Stimulated activated CD4-positive, alpha-beta T cell treated with anti-CD3 and anti-CD28 coated beads, Interleukin-1b, Interleukin-23, amount 100 ng/mL, for 24 hours (primary cell): ENCODE measurements around the gene DKK2.

Experiments
- DNase-seq, 4 experiments: peaks; one replicate each; pipeline ENCODE4 v3.0.0-alpha.2; 2020; ENCODE audit warnings: low read depth in 4 of 4, low spot score in 1 of 4

DKK2 gene

GRCh38 chr4:107017443-107018343, 18.4 kb downstream of the DKK2 start:
- DNase-seq = no peak

GRCh38 chr4:107011312-107011711, 24.8 kb downstream of the DKK2 start:
- DNase-seq = no peak

- no peak for DNase-seq
Observed at GRCh38 chr4:107009196-107009968, 26.7 kb downstream of the DKK2 start.

DNA sequence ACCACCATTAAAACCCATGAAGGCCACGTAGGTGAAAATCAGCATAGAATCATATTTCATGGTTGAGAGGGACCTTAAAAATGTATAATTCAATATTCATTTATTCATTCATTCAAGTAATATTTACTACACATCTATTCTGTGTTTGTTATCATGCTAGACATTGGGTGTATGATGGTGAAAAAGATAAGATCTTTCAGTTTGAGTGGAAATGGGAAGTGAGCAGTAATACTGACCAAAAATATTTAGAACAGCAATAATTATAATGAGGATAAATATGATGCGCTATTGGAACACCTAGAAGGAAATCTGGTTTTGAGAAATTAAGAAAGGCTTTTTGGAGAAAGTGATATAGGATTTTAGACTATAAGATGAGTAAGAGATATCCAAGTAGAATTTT, 28.0 kb downstream of the DKK2 start:
- DNase-seq = no peak

DNA sequence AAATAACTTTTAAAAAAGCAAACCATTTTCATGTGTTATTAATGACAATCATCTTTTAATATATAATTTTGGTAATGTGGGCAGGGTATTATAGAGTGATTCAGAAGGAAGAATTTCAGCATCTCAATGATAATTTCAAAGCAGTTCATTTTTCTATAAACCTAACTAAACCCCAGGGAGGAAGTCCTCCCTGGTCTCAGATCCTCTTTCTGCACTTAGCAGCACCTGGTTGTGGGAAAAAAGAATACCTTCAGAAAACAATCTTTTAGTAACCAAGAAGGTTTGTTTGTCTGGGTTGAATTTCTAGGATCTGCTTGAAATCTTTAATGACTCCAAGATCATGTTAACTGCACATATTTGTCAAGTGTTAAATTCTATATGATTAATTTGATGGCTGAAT, 29.9 kb downstream of the DKK2 start:
- no peak for DNase-seq

DNA sequence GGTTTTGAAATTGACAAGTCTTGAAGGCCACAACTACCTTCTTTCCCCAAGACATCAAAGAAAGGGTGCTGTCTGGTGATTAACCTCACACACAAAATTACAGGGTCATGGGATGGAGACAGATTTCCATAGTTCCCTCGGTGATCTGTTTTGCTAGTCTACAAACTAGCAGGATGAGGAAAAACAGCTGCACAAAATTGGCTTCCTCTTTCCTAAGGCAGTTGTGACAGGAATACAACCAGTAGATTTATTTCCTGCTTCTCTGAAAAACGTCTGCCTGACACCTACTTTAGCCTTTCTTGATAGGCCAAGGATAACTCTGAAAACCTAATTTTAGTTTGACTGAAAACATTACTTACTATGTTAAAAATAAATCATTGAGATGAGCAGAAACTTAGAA, 39.6 kb downstream of the DKK2 start:
- DNase-seq = no peak

- DNase-seq = no peak
Observed at GRCh38 chr4:106993827-106994226, 42.3 kb downstream of the DKK2 start.

DNA sequence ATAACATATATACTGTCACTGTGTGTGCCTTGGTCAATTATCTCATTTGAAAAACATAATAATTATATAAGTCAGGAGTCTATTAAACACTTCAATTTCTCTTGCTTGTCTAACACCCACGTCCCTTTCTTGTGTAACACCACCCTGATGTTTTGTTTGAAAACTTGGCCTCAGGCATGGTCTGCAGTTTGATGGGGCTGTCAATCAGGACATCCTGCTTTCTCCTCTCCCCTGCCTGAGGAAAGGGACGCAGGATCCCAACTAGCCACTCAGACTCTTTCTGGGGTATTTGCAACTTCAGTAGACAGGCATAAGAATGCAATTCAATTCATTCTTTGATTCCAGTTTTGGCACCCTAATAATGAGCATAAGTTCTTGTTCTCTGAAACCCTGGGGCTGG, 48.8 kb downstream of the DKK2 start:
- DNase-seq = no peak

DNA sequence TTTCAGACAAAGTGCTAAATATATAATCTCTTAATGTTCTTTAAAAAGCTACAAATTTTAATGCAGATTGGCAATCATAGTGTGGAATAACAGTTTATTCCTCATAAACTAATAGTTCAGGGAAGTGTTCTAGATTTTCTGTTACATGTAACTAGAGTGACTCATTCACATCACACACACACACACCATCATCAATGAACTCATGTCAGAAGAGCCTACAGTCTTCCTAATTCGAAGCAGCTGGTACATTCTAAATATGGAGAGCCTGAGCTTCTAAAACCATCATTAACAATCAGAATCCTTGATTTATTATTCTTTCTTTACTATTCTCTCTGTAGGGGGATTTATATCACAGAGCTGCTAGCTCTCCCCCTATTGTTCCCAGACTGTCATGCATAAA, 49.6 kb downstream of the DKK2 start:
- no peak for DNase-seq

DNA sequence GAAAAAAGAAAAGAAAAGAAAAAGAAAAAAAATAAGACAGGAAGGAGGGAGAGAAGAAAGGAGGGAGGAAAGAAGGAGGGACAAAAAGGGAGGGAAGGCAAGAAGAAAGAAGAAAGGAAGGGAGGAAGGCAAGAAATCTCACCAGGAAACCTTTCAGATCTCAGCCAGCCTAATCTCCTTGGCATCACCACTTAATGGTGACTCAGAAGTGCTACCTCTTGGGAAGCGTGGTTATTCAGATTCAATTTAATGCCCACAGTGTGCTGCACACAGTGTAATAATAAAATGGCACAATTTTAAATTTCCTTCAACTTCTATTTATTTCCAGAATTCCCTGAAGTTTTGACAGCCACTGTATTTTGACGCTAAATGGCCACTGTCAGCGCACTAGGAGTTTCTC, 50.3 kb downstream of the DKK2 start:
- DNase-seq = no peak

DNA sequence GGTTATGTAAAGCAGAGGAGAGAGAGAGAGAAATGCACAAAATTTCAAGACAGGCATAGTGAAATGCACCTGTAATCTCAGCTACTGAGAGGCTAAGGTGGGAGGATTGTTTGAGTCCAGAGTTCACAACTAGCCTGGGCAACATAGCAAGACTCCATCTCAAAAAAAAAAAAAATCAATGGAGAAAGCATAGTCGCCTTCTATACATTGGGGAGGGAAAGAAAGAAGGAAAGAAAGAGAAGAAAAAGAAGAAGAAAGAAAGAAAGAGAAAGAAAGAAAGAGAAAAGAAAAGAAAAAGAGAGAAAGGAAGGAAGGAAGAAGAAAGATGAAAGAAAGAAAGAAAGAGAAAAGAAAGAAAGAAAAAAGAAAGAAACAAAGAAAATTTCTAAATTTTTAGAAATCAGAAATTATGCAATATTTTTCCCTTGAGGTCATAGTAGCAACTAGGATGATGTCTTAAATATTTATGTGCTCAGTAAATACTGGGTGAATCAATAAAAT, 53.4 kb downstream of the DKK2 start:
- no peak for DNase-seq

GRCh38 chr4:106981431-106981830, 54.7 kb downstream of the DKK2 start:
- DNase-seq = no peak

DNA sequence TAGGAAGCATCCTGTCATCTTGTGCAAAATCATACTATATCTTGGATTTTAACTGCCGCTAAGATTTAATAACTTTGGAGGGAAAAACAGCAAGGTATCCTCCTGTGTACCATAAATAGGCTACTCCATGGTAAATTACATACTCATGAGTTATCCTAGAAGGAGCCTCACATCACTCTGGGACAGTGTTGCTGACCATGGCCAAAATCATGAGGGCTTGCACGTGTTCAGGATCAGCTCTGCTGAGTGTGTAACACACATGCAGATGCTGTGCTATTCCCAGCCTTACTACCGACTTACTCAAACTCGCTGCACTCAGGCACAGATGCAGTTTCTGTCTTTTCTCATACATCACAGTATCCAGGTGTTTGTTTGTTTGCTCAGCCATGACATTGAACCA, 56.6 kb downstream of the DKK2 start:
- no peak for DNase-seq

GRCh38 chr4:106978046-106978774, 57.9 kb downstream of the DKK2 start:
- no peak for DNase-seq

- no peak for DNase-seq
Observed at GRCh38 chr4:106971636-106972035, 64.5 kb downstream of the DKK2 start.

GRCh38 chr4:106967892-106968291, 68.2 kb downstream of the DKK2 start:
- DNase-seq = no peak

DNA sequence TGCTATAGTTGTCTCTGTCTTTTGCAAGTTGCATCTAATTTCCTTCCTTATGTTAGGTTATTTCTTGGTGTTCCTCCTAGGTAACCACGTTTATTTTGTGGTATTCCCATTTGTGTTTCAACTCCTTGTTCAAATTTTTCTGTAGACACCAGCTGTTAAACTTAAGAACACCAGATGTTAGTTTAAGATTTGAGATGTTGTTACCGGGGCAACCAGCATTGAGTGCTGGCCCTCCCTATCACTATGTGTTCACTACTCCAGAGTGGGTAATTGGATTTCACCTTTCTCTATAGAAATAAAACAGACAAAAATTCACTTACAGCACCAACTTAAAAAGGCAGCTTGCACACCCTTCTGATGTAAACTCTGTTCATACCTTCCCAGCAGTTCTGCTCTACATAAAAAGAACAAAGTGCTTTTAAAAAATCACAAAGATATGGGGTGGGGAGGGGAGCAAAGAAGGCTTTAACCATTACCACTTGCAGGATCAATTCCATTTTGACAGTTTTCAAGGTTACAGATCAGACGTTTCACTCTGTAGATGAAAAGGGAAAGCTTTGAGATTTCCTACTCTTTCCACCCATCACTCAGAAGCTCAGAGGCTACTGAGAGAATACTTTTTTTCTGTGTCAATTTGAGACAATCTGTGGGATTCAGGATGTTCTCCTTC, 82.9 kb downstream of the DKK2 start:
- DNase-seq = no peak

- DNase-seq = no peak
Observed at GRCh38 chr4:106951891-106952290, 84.2 kb downstream of the DKK2 start.

DNA sequence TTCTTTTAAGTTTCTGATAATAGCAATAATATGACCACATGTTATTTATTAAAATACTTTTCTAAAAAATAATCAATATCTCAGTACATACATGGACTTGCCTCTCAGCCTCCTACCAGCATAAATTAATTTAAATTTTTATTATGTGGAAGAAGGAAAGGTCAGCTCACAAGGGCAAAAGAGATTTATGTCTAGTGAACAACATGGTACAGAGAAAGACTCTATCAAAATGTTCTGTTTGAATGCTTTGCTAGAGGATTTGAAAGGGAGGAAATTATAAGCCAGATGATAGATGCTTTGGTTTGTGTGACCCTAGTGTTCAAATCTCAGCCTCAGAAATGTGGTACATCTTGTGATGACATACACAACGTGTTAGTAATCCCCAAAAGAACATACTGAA, 94.3 kb downstream of the DKK2 start:
- no peak for DNase-seq

DNA sequence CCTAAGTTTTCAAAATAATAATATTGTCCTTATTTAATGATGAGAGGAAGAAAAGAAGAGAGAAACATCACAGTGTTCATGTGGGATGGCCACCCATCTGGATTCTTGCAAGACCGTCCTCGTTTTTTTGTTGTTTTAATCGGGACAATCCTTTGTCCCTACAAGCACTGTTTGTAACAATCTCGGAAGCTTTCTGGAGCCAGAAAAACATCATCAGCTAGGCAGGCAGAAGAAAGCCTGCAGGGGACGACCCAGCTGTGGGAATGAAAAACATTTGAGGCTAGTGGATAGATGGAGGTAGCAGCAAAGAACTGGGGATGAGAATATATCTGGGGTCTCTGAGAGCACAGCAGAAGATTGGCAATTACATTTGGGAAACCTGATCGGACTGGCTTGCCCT, 105.6 kb downstream of the DKK2 start:
- DNase-seq = no peak

DNA sequence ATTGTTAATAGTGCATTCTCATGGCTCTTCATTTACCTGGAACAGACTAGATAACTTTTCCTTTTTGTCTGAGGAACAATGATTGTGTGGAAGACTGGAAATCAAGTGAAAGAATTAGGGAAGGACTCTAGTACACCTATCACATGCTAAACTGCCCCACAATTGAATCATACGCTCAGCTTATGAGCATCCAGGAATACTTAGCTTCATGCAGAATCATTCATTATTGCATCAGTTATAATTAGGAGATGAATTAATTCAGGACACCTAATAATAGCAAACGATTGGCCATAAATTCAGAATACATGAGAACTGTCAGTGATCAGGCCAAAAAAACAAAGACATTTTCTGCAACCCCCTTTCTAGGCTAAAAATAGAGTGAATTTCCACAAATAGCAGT, 106.9 kb downstream of the DKK2 start:
- DNase-seq = no peak
